HCT116 (cell line): ENCODE data around the gene SEPTIN11. TPM values are rescaled to one million over a fixed set of nuclear protein-coding genes. Genes with fewer than 3 reads are reported as not detected.

ENCODE experiments used
- ATAC-seq: fragments of 200-7000 bp; cut with Tn5 transposase; 2 replicates; pipeline ENCODE4 v1.9.1; 2020; ENCODE audit warnings: mild to moderate bottlenecking, moderate library complexity
- BruUV-seq: library from RNA; stranded (reverse); fragments of 400-500 nt; replicated peaks from 2 replicates; lab custom pipeline; 2021; lab: Mats Ljungman, UMichigan
- CTCF ChIA-PET: fragments of 300-600 bp; sonication (Branson Sonifier 250); formaldehyde crosslinking; loops from one replicate; lab custom pipeline; 2021; ENCODE audit warnings: antibody characterized with exemption; lab: Charles Lee
- POLR2A ChIA-PET: fragments of 300-600, 350-600 bp; sonication (Branson Sonifier 250); formaldehyde crosslinking; loops from one replicate; lab custom pipeline; 2021; ENCODE audit warnings: antibody characterized with exemption; lab: Charles Lee
- RAD21 ChIA-PET, 2 experiments: fragments of 300-600 bp; sonication (Branson Sonifier 250); formaldehyde crosslinking; loops; one replicate each; lab custom pipeline; 2023; ENCODE audit warnings: low total read pairs in 2 of 2; ENCODE audit not compliant: uncharacterized antibody in 2 of 2, unreplicated experiment in 2 of 2, low non-redundant PET in 1 of 2; lab: Charles Lee
- DNase-seq: peaks from one replicate; pipeline ENCODE4 v3.0.0-alpha.2; 2010; ENCODE audit warnings: low read depth, low spot score
- H2AFZ ChIP-seq: fragments of 200-600 bp; shearing (Covaris generic), sonication (generic); 2 replicates; pipeline ENCODE4 v1.6.1; 2017; ENCODE audit warnings: low read depth, mixed run types, mixed read lengths, antibody characterized with exemption, low read length; ENCODE audit not compliant: poor library complexity, severe bottlenecking
- H3K27ac ChIP-seq: 2 replicates; pipeline ENCODE4 v1.5.1; 2012; ENCODE audit warnings: low read depth, low read length
- H3K27me3 ChIP-seq: fragments of 200-600 bp; sonication (generic); 2 replicates; pipeline ENCODE4 v1.6.1; 2016; ENCODE audit warnings: mixed run types, low read length, mixed read lengths; ENCODE audit not compliant: insufficient read depth
- H3K36me3 ChIP-seq, 2 experiments: fragments of 200-500 bp in 1 of 2; fragments of 200-600 bp in 1 of 2; sonication (Bioruptor generic) in 1 of 2; sonication (generic) in 1 of 2; 2 replicates each; pipeline versions ENCODE4 v1.5.1 to v1.6.1; 2014 to 2016; ENCODE audit warnings: low read length in 2 of 2, inconsistent platforms in 1 of 2, mixed read lengths in 1 of 2, mixed run types in 1 of 2; ENCODE audit not compliant: insufficient read depth in 2 of 2, control insufficient read depth in 1 of 2
- H3K4me1 ChIP-seq, 2 experiments: fragments of 200-600 bp in 1 of 2; sonication (generic) in 1 of 2; 2 replicates each; pipeline versions ENCODE4 v1.5.1 to v1.6.1; 2012 to 2017; ENCODE audit warnings: low read length in 2 of 2, inconsistent platforms in 1 of 2, mild to moderate bottlenecking in 1 of 2, mixed read lengths in 1 of 2, mixed run types in 1 of 2, moderate library complexity in 1 of 2; ENCODE audit not compliant: insufficient read depth in 2 of 2, control insufficient read depth in 1 of 2
- H3K4me2 ChIP-seq: fragments of 200-600 bp; sonication (generic); 2 replicates; pipeline ENCODE4 v1.6.1; 2017; ENCODE audit warnings: mixed run types, low read length, mixed read lengths
- H3K4me3 ChIP-seq, 2 experiments: fragments of 200-600 bp in 1 of 2; sonication (generic) in 1 of 2; replicated peaks in 1 of 2; 2 replicates each; pipeline ENCODE4 v1.5.1; 2011 to 2016; ENCODE audit warnings: low read length in 2 of 2, control low read depth in 1 of 2, low read depth in 1 of 2, mild to moderate bottlenecking in 1 of 2, mixed read lengths in 1 of 2, mixed run types in 1 of 2
- H3K79me2 ChIP-seq: fragments of 200-600 bp; sonication (generic); 2 replicates; pipeline ENCODE4 v1.6.1; 2017; ENCODE audit warnings: mild to moderate bottlenecking, mixed run types, low read length, moderate library complexity, mixed read lengths; ENCODE audit not compliant: insufficient read depth
- H3K9ac ChIP-seq: fragments of 200-600 bp; sonication (generic); 2 replicates; pipeline ENCODE4 v1.6.1; 2016; ENCODE audit warnings: low read length, mixed read lengths
- H3K9me2 ChIP-seq: fragments of 200-600 bp; sonication (generic), shearing (Covaris generic); 2 replicates; pipeline ENCODE4 v1.6.1; 2017; ENCODE audit warnings: mixed run types, mild to moderate bottlenecking, moderate library complexity; ENCODE audit not compliant: insufficient read depth
- H3K9me3 ChIP-seq, 2 experiments: fragments of 200-500 bp in 1 of 2; fragments of 200-600 bp in 1 of 2; sonication (Bioruptor generic) in 1 of 2; sonication (generic) in 1 of 2; 2 replicates each; pipeline ENCODE4 v1.6.1; 2014 to 2017; ENCODE audit warnings: low read length in 2 of 2, mixed read lengths in 2 of 2, inconsistent platforms in 1 of 2, low read depth in 1 of 2, mild to moderate bottlenecking in 1 of 2, mixed run types in 1 of 2, moderate library complexity in 1 of 2; ENCODE audit not compliant: control insufficient read depth in 1 of 2, insufficient read depth in 1 of 2
- H4K20me1 ChIP-seq: fragments of 200-600 bp; sonication (generic), shearing (Covaris generic); 2 replicates; pipeline ENCODE4 v1.6.1; 2017; ENCODE audit warnings: mixed run types, mild to moderate bottlenecking, moderate library complexity; ENCODE audit not compliant: insufficient read depth
- CBX3 ChIP-seq: IDR thresholded peaks from 2 replicates; pipeline ENCODE4 v1.6.1; 2012; ENCODE audit warnings: low read depth
- CEBPB ChIP-seq: IDR thresholded peaks from 2 replicates; pipeline ENCODE4 v1.6.1; 2012; ENCODE audit warnings: low read depth
- EZH2 ChIP-seq: fragments of 200-600 bp; sonication (generic); IDR thresholded peaks from 2 replicates; pipeline ENCODE4 v1.6.1; 2017; ENCODE audit warnings: antibody characterized with exemption, mixed run types
- MAX ChIP-seq: IDR thresholded peaks from 2 replicates; pipeline ENCODE4 v1.6.1; 2012
- POLR2A ChIP-seq: IDR thresholded peaks from 2 replicates; pipeline ENCODE4 v1.7.0; 2011; ENCODE audit warnings: borderline replicate concordance; ENCODE audit not compliant: insufficient read depth, insufficient read length; ENCODE audit errors: extremely low read depth
- POLR2AphosphoS5 ChIP-seq: IDR thresholded peaks from 2 replicates; pipeline ENCODE4 v1.6.1; 2011; ENCODE audit warnings: mild to moderate bottlenecking, low read depth, low read length, moderate library complexity
- RAD21 ChIP-seq: IDR thresholded peaks from 2 replicates; pipeline ENCODE4 v1.6.1; 2012; ENCODE audit warnings: low read depth, mild to moderate bottlenecking
- SIN3A ChIP-seq: IDR thresholded peaks from 2 replicates; pipeline ENCODE4 v1.6.1; 2012; ENCODE audit warnings: low read depth
- SRF ChIP-seq: IDR thresholded peaks from 2 replicates; pipeline ENCODE4 v1.6.1; 2012; ENCODE audit warnings: low read depth
- TCF7L2 ChIP-seq: IDR thresholded peaks from 2 replicates; pipeline ENCODE4 v1.7.0; 2011; ENCODE audit warnings: borderline replicate concordance, inconsistent platforms; ENCODE audit not compliant: insufficient read depth, insufficient read length; ENCODE audit errors: extremely low read depth
- YY1 ChIP-seq: IDR thresholded peaks from 2 replicates; pipeline ENCODE4 v1.6.1; 2011; ENCODE audit warnings: low read length, low read depth, moderate library complexity, mild to moderate bottlenecking; ENCODE audit not compliant: insufficient replicate concordance; ENCODE audit errors: extremely low read depth
- ZFX ChIP-seq: fragments of 450-650 bp; IDR thresholded peaks from 2 replicates; pipeline ENCODE4 v1.6.1; 2017
- ZNF274 ChIP-seq: fragments of 200-500 bp; sonication (Bioruptor generic); IDR thresholded peaks from 2 replicates; pipeline ENCODE4 v1.6.1; 2014; ENCODE audit warnings: mild to moderate bottlenecking, low read depth, low read length, inconsistent platforms
- intact Hi-C: fragments of 100-400 bp; cut with micrococcal nuclease; formaldehyde crosslinking; loops from 2 replicates; pipeline ENCODE4 v1.10.0; 2022
- total RNA-seq: library from RNA; stranded (reverse); gene quantifications from one replicate; pipeline ENCODE4 v1.2.1, GENCODE V29; 2021; ENCODE audit not compliant: unreplicated experiment
- TF ChIP-seq, protein P1 (sequence below): IDR thresholded peaks from 2 replicates; pipeline ENCODE4 v1.6.1; 2011; ENCODE audit warnings: mild to moderate bottlenecking, low read length, moderate library complexity; ENCODE audit not compliant: insufficient replicate concordance; ENCODE audit errors: extremely low read depth
- TF ChIP-seq, protein P2 (sequence below), 3 experiments: fragments of 200-600 bp in 1 of 3; sonication (generic) in 1 of 3; IDR thresholded peaks in 2 of 3; conservative IDR thresholded peaks in 1 of 3; 2 replicates each; pipeline ENCODE4 v1.5.1; 2012 to 2017; ENCODE audit warnings: low read depth in 2 of 3, low read length in 2 of 3, antibody characterized with exemption in 1 of 3, borderline replicate concordance in 1 of 3, control low read depth in 1 of 3, mild to moderate bottlenecking in 1 of 3, mixed read lengths in 1 of 3, mixed run types in 1 of 3, moderate library complexity in 1 of 3; ENCODE audit not compliant: insufficient read depth in 1 of 3

The SEPTIN11 gene
- total RNA-seq, 1 experiment from 2014 or later: 94.4 TPM

- no peak overlapping the region for H2AFZ ChIP-seq
- intact Hi-C loops: no loop called here
- H3K9me3 ChIP-seq: no peaks in the 10 kb centered on the region
- H3K9ac ChIP-seq: no peak overlapping the region
- no peaks in the 10 kb centered on the region for H3K9me2 ChIP-seq
- no peak overlapping the region for H3K27ac ChIP-seq
- H3K36me3 ChIP-seq: no peaks in the 10 kb centered on the region
- H3K4me2 ChIP-seq: no peak overlapping the region
- TF ChIP-seq ZFX: no peak
- TF ChIP-seq SRF: no peak
- no peak for TF ChIP-seq RAD21
- TF ChIP-seq POLR2A: no peak
- no peak for TF ChIP-seq SIN3A
- no peak for TF ChIP-seq CEBPB
- TF ChIP-seq ZNF274: no peak
- no peak for TF ChIP-seq CBX3
- TF ChIP-seq, protein P1, sequence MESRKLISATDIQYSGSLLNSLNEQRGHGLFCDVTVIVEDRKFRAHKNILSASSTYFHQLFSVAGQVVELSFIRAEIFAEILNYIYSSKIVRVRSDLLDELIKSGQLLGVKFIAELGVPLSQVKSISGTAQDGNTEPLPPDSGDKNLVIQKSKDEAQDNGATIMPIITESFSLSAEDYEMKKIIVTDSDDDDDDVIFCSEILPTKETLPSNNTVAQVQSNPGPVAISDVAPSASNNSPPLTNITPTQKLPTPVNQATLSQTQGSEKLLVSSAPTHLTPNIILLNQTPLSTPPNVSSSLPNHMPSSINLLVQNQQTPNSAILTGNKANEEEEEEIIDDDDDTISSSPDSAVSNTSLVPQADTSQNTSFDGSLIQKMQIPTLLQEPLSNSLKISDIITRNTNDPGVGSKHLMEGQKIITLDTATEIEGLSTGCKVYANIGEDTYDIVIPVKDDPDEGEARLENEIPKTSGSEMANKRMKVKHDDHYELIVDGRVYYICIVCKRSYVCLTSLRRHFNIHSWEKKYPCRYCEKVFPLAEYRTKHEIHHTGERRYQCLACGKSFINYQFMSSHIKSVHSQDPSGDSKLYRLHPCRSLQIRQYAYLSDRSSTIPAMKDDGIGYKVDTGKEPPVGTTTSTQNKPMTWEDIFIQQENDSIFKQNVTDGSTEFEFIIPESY: no peak
- TF ChIP-seq TCF7L2: no peak
- no TSS peak for BruUV-seq
- no peaks in the 10 kb centered on the region for H3K4me1 ChIP-seq
- H4K20me1 ChIP-seq: no peaks in the 10 kb centered on the region
- no peak for DNase-seq
- no peak for ATAC-seq
- POLR2A ChIA-PET: no interaction called here
- CTCF ChIA-PET: no interaction called here
- no peak overlapping the region for H3K4me3 ChIP-seq
- no peaks in the 10 kb centered on the region for H3K27me3 ChIP-seq
- peaks cover 78% of the 10 kb centered on the region for H3K79me2 ChIP-seq
- RAD21 ChIA-PET: no interaction called here
These were observed 19.4 kb downstream of the SEPTIN11 start for GRCh38 chr4:76968937-76969336.

DNA sequence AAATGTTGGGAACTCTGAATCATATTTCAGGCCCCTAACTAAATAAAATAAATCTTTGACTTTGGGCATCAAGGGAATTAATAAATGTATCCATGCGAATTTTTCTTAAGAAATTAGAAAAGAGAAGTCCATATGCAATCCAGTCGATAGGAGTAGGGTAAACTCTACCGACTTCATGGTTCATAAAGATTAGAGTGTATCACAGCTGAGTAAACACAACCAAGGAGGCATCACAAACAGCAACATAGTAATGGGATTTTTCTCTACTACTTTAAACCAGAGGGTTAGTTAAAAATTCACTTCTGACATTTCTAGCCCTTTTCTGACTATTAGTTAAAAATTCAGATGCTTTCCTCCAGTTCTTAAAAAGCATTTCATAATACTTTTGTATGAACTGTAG lies 19.9 kb downstream of the SEPTIN11 start:
- peaks cover 78% of the 10 kb centered on the region for H3K79me2 ChIP-seq
- H3K4me1 ChIP-seq: no peaks in the 10 kb centered on the region
- DNase-seq: no peak
- no peak overlapping the region for H3K4me2 ChIP-seq
- BruUV-seq: no TSS peak
- TF ChIP-seq POLR2AphosphoS5 (no peak), SRF (no peak), POLR2A (no peak), YY1 (no peak), EZH2 (no peak), MAX (no peak), ZNF274 (no peak)
- TF ChIP-seq, protein P2, sequence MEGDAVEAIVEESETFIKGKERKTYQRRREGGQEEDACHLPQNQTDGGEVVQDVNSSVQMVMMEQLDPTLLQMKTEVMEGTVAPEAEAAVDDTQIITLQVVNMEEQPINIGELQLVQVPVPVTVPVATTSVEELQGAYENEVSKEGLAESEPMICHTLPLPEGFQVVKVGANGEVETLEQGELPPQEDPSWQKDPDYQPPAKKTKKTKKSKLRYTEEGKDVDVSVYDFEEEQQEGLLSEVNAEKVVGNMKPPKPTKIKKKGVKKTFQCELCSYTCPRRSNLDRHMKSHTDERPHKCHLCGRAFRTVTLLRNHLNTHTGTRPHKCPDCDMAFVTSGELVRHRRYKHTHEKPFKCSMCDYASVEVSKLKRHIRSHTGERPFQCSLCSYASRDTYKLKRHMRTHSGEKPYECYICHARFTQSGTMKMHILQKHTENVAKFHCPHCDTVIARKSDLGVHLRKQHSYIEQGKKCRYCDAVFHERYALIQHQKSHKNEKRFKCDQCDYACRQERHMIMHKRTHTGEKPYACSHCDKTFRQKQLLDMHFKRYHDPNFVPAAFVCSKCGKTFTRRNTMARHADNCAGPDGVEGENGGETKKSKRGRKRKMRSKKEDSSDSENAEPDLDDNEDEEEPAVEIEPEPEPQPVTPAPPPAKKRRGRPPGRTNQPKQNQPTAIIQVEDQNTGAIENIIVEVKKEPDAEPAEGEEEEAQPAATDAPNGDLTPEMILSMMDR (IDR thresholded peaks at IDR 0.05 in 2 of 3, conservative IDR thresholded peaks at IDR 0.05 in 1 of 3; ENCODE audit: borderline replicate concordance in 1 of 3, insufficient read depth in 1 of 3, low read depth in 2 of 3, low read length in 2 of 3): no peak
- no peaks in the 10 kb centered on the region for H3K9me2 ChIP-seq
- no peak overlapping the region for H3K27ac ChIP-seq
- ChIA-PET RAD21 (no interaction called here), CTCF (no interaction called here), POLR2A (no interaction called here)
- no peaks in the 10 kb centered on the region for H3K9me3 ChIP-seq
- H2AFZ ChIP-seq: no peak overlapping the region
- no peak overlapping the region for H3K9ac ChIP-seq
- no peaks in the 10 kb centered on the region for H3K36me3 ChIP-seq
- H3K4me3 ChIP-seq: no peak overlapping the region
- ATAC-seq: no peak
- intact Hi-C loops: no loop called here
- no peaks in the 10 kb centered on the region for H4K20me1 ChIP-seq
- H3K27me3 ChIP-seq: no peaks in the 10 kb centered on the region
